ENCODE results near the gene MYL9. TPM values are rescaled to one million over a fixed set of nuclear protein-coding genes. Genes with fewer than 3 reads are reported as not detected.
A peak's percentile ranks its signal among the peaks of the same experiment; 100 is the strongest.

MYL9 gene
- polyA plus RNA-seq, 1 of the 3 experiments (the other 2 are of a cell fraction): not detected

GRCh38 chr20:36578356-36579041, 37.2 kb downstream of the MYL9 start (continued):
- TF ChIP-seq EP300 (IDR thresholded peaks at IDR 0.05; ENCODE audit: borderline replicate concordance in 1 of 2, low read depth in 1 of 2, low read length in 1 of 2): no peak

- peaks cover 10 to 16% of the 10 kb centered on the region in 2 experiments for H3K36me3 ChIP-seq (replicated peaks in 1 of 2; ENCODE audit: control insufficient read depth in 1 of 2, insufficient read depth in 2 of 2, low read length in 1 of 2)
- no peak for DNase-seq
- peaks cover 8 to 13% of the 10 kb centered on the region in 2 experiments; a peak in 2 of 4 replicates for H3K4me1 ChIP-seq (ENCODE audit: control insufficient read depth in 1 of 2, insufficient read depth in 2 of 2, low read depth in 1 of 2, low read length in 1 of 2)
- peak overlapping the region in 1 of 2 experiments; percentile 13; a peak in 1 of 4 replicates for H3K27ac ChIP-seq (ENCODE audit: low read depth in 2 of 2, low read length in 1 of 2)
- H3K9me3 ChIP-seq: no peaks in the 10 kb centered on the region
- no peak overlapping the region for H3K4me3 ChIP-seq (ENCODE audit: low read depth in 2 of 2, low read length in 1 of 2)
- CTCF ChIA-PET: no interaction called here
- H3F3A ChIP-seq (replicated peaks; ENCODE audit: insufficient read depth): peaks cover 10% of the 10 kb centered on the region
- no peaks in the 10 kb centered on the region for H3K27me3 ChIP-seq (ENCODE audit: insufficient read depth)
- H3K4me2 ChIP-seq: no peak overlapping the region
- POLR2A ChIA-PET: no interaction called here
- WGBS (ENCODE audit: low lambda C conversion rate): 85% methylated on average over 2 of the region's 2 CpGs
- peaks cover 41% of the 10 kb centered on the region for H3K79me2 ChIP-seq (ENCODE audit: insufficient read depth)
- no peak overlapping the region for H2AFZ ChIP-seq (ENCODE audit: low read depth)
- no peak overlapping the region for H3K9ac ChIP-seq
- no peaks in the 10 kb centered on the region for H3K9me2 ChIP-seq
- peaks cover 5% of the 10 kb centered on the region; the same call in 1 of the 2 replicates for H4K20me1 ChIP-seq (ENCODE audit: insufficient read depth)
- TF ChIP-seq USF1 (IDR thresholded peaks at IDR 0.05; ENCODE audit: borderline replicate concordance, low read depth) (0 out of 2 replicates have a peak, but pooled peaks have one; percentile 7), NFIC (IDR thresholded peaks at IDR 0.05; ENCODE audit: borderline replicate concordance) (peak; percentile 32; the same call in 1 of the 2 replicates), NRF1 (IDR thresholded peaks at IDR 0.05; ENCODE audit: low read depth, low read length) (no peak)
Measured at GRCh38 chr20:36579996-36580545, 38.8 kb downstream of the MYL9 start.

- 79% methylated on average over 4 of the region's 4 CpGs for WGBS (ENCODE audit: low lambda C conversion rate)
- Histone ChIP-seq H3F3A (replicated peaks; ENCODE audit: insufficient read depth) (no peaks in the 10 kb centered on the region), H4K20me1 (ENCODE audit: insufficient read depth) (no peaks in the 10 kb centered on the region), H3K27ac (ENCODE audit: low read depth in 2 of 2, low read length in 1 of 2) (no peak overlapping the region), H3K4me1 (ENCODE audit: control insufficient read depth in 1 of 2, insufficient read depth in 2 of 2, low read depth in 1 of 2, low read length in 1 of 2) (no peaks in the 10 kb centered on the region), H3K9ac (no peak overlapping the region), H2AFZ (ENCODE audit: low read depth) (no peak overlapping the region), H3K9me2 (no peaks in the 10 kb centered on the region), H3K4me2 (no peak overlapping the region), H3K4me3 (ENCODE audit: low read depth in 2 of 2, low read length in 1 of 2) (no peak overlapping the region), H3K27me3 (ENCODE audit: insufficient read depth) (no peaks in the 10 kb centered on the region), H3K9me3 (no peaks in the 10 kb centered on the region), H3K36me3 (replicated peaks in 1 of 2; ENCODE audit: control insufficient read depth in 1 of 2, insufficient read depth in 2 of 2, low read length in 1 of 2) (peaks cover 10 to 20% of the 10 kb centered on the region in 2 experiments), H3K79me2 (ENCODE audit: insufficient read depth) (peaks cover 19% of the 10 kb centered on the region)
- CTCF ChIA-PET: no interaction called here
- no peak for DNase-seq
- POLR2A ChIA-PET: no interaction called here
- TF ChIP-seq RAD21 (IDR thresholded peaks at IDR 0.05; ENCODE audit: low read length) (no peak), SIN3A (IDR thresholded peaks at IDR 0.05; ENCODE audit: borderline replicate concordance, low read depth, low read length) (no peak), TAF1 (IDR thresholded peaks at IDR 0.05; ENCODE audit: borderline replicate concordance, low read depth, low read length) (no peak), POLR2AphosphoS5 (IDR thresholded peaks at IDR 0.05; ENCODE audit: low read depth, low read length) (no peak), NFIC (IDR thresholded peaks at IDR 0.05; ENCODE audit: borderline replicate concordance) (no peak), FOXJ3 (CRISPR knock-in tag; IDR thresholded peaks at IDR 0.05) (no peak), GATA2 (CRISPR knock-in tag; IDR thresholded peaks at IDR 0.05) (no peak), REST (IDR thresholded peaks at IDR 0.05; ENCODE audit: low read depth, low read length) (no peak), RXRA (IDR thresholded peaks at IDR 0.05; ENCODE audit: borderline replicate concordance, low read depth) (no peak), RCOR1 (IDR thresholded peaks at IDR 0.05; ENCODE audit: low read length) (no peak), PBX3 (IDR thresholded peaks at IDR 0.05) (no peak), IRF3 (IDR thresholded peaks at IDR 0.05; ENCODE audit: low read depth, low read length) (no peak), TCF12 (IDR thresholded peaks at IDR 0.05) (no peak), FOSL2 (IDR thresholded peaks at IDR 0.05; ENCODE audit: borderline replicate concordance, low read depth) (no peak)
Measured at GRCh38 chr20:36582322-36582721, 41.0 kb downstream of the MYL9 start.

All from SK-N-SH (cell line).